ENCODE measurements around the gene CCDC68. TPM values are rescaled to one million over a fixed set of nuclear protein-coding genes. Genes with fewer than 3 reads are reported as not detected.

CCDC68 gene
- total and polyA plus RNA-seq, 2 of the 13 experiments (the other 11 are each of a cell fraction or from before 2014, with no cell fraction given), result 4.6 to 13.3 TPM

- TF ChIP-seq TFE3 (CRISPR knock-in tag; IDR thresholded peaks at IDR 0.05) (no peak; the same call in 1 of the 2 replicates), MZF1 (CRISPR knock-in tag; IDR thresholded peaks at IDR 0.05; ENCODE audit: borderline replicate concordance) (no peak), ZNF543 (CRISPR knock-in tag; IDR thresholded peaks at IDR 0.05) (no peak), ZNF362 (CRISPR knock-in tag; IDR thresholded peaks at IDR 0.05; ENCODE audit: borderline replicate concordance) (no peak), ZNF770 (CRISPR knock-in tag; IDR thresholded peaks at IDR 0.05) (no peak), ATF2 (CRISPR knock-in tag; IDR thresholded peaks at IDR 0.05) (no peak), ATM (IDR thresholded peaks at IDR 0.05; ENCODE audit: borderline replicate concordance) (no peak), RERE (CRISPR knock-in tag; IDR thresholded peaks at IDR 0.05; ENCODE audit: low read depth) (peak; percentile 42; the same call in 1 of the 2 replicates), ZNF296 (CRISPR knock-in tag; conservative IDR thresholded peaks at IDR 0.05) (no peak), MIXL1 (CRISPR knock-in tag; IDR thresholded peaks at IDR 0.05) (no peak), RFX3 (CRISPR knock-in tag; IDR thresholded peaks at IDR 0.05) (no peak)
Observed at GRCh38 chr18:54958704-54959625, at the start of gene CCDC68 (continued).

Data from HepG2 (cell line).